ENCODE measurements around the gene USH2A. TPM values are rescaled to one million over a fixed set of nuclear protein-coding genes. Genes with fewer than 3 reads are reported as not detected.

USH2A gene
- total RNA-seq, 1 experiment from 2014 or later: not detected

GRCh38 chr1:216047811-216048572, 375.3 kb downstream of the USH2A start:
- no peak for DNase-seq (ENCODE audit: low spot score)
- no TSS peak for BruUV-seq (replicated peaks)
- H3K4me1 ChIP-seq (ENCODE audit: insufficient read depth, low read length, poor library complexity, severe bottlenecking): no peaks in the 10 kb centered on the region
- TF ChIP-seq EZH2 (IDR thresholded peaks at IDR 0.05; ENCODE audit: borderline replicate concordance, low read depth, low read length, poor library complexity, severe bottlenecking) (no peak), CTCF (conservative IDR thresholded peaks at IDR 0.05; ENCODE audit: low read depth, low read length) (no peak)
- H3K27ac ChIP-seq (ENCODE audit: low read depth, low read length, poor library complexity, severe bottlenecking): no peak overlapping the region
- intact Hi-C loops (cut with micrococcal nuclease; ENCODE audit: unreplicated experiment): no loop called here
- H3K4me3 ChIP-seq (ENCODE audit: low read depth, low read length, poor library complexity, severe bottlenecking): no peak overlapping the region
- H3K9me3 ChIP-seq (ENCODE audit: low read depth, low read length, poor library complexity, severe bottlenecking): no peaks in the 10 kb centered on the region
- H3K27me3 ChIP-seq (replicated peaks; ENCODE audit: insufficient read depth, low read depth, low read length, poor library complexity): no peaks in the 10 kb centered on the region
- no peaks in the 10 kb centered on the region for H3K36me3 ChIP-seq (ENCODE audit: insufficient read depth, low read length, poor library complexity, severe bottlenecking)
- CTCF ChIA-PET: no interaction called here
- POLR2A ChIA-PET (ENCODE audit: low non-redundant PET): no interaction called here

GRCh38 chr1:216046336-216046735, 376.9 kb downstream of the USH2A start:
- ChIA-PET POLR2A (ENCODE audit: low non-redundant PET) (no interaction called here), CTCF (no interaction called here)
- Histone ChIP-seq H3K9me3 (ENCODE audit: low read depth, low read length, poor library complexity, severe bottlenecking) (no peaks in the 10 kb centered on the region), H3K27me3 (replicated peaks; ENCODE audit: insufficient read depth, low read depth, low read length, poor library complexity) (no peaks in the 10 kb centered on the region), H3K36me3 (ENCODE audit: insufficient read depth, low read length, poor library complexity, severe bottlenecking) (no peaks in the 10 kb centered on the region), H3K4me3 (ENCODE audit: low read depth, low read length, poor library complexity, severe bottlenecking) (no peak overlapping the region), H3K27ac (ENCODE audit: low read depth, low read length, poor library complexity, severe bottlenecking) (no peak overlapping the region), H3K4me1 (ENCODE audit: insufficient read depth, low read length, poor library complexity, severe bottlenecking) (no peaks in the 10 kb centered on the region)
- DNase-seq (ENCODE audit: low spot score): no peak
- no TSS peak for BruUV-seq (replicated peaks)
- TF ChIP-seq EZH2 (IDR thresholded peaks at IDR 0.05; ENCODE audit: borderline replicate concordance, low read depth, low read length, poor library complexity, severe bottlenecking): no peak
- intact Hi-C loops (cut with micrococcal nuclease; ENCODE audit: unreplicated experiment): no loop called here

GRCh38 chr1:216045400-216045799, 377.8 kb downstream of the USH2A start:
- no peaks in the 10 kb centered on the region for H3K27me3 ChIP-seq (replicated peaks; ENCODE audit: insufficient read depth, low read depth, low read length, poor library complexity)
- ChIA-PET POLR2A (ENCODE audit: low non-redundant PET) (no interaction called here), CTCF (no interaction called here)
- no peaks in the 10 kb centered on the region for H3K4me1 ChIP-seq (ENCODE audit: insufficient read depth, low read length, poor library complexity, severe bottlenecking)
- no peak for TF ChIP-seq EZH2 (IDR thresholded peaks at IDR 0.05; ENCODE audit: borderline replicate concordance, low read depth, low read length, poor library complexity, severe bottlenecking)
- TF ChIP-seq CTCF (conservative IDR thresholded peaks at IDR 0.05; ENCODE audit: low read depth, low read length): no peak
- no peaks in the 10 kb centered on the region for H3K9me3 ChIP-seq (ENCODE audit: low read depth, low read length, poor library complexity, severe bottlenecking)
- BruUV-seq (replicated peaks): no TSS peak
- no peaks in the 10 kb centered on the region for H3K36me3 ChIP-seq (ENCODE audit: insufficient read depth, low read length, poor library complexity, severe bottlenecking)
- intact Hi-C loops (cut with micrococcal nuclease; ENCODE audit: unreplicated experiment): no loop called here
- no peak overlapping the region for H3K27ac ChIP-seq (ENCODE audit: low read depth, low read length, poor library complexity, severe bottlenecking)
- DNase-seq (ENCODE audit: low spot score): no peak
- no peak overlapping the region for H3K4me3 ChIP-seq (ENCODE audit: low read depth, low read length, poor library complexity, severe bottlenecking)

- H3K9me3 ChIP-seq (ENCODE audit: low read depth, low read length, poor library complexity, severe bottlenecking): no peaks in the 10 kb centered on the region
- no peaks in the 10 kb centered on the region for H3K27me3 ChIP-seq (replicated peaks; ENCODE audit: insufficient read depth, low read depth, low read length, poor library complexity)
- no peak overlapping the region for H3K4me3 ChIP-seq (ENCODE audit: low read depth, low read length, poor library complexity, severe bottlenecking)
- no TSS peak for BruUV-seq (replicated peaks)
- TF ChIP-seq CTCF (conservative IDR thresholded peaks at IDR 0.05; ENCODE audit: low read depth, low read length) (no peak), EZH2 (IDR thresholded peaks at IDR 0.05; ENCODE audit: borderline replicate concordance, low read depth, low read length, poor library complexity, severe bottlenecking) (no peak)
- H3K27ac ChIP-seq (ENCODE audit: low read depth, low read length, poor library complexity, severe bottlenecking): no peak overlapping the region
- H3K4me1 ChIP-seq (ENCODE audit: insufficient read depth, low read length, poor library complexity, severe bottlenecking): no peaks in the 10 kb centered on the region
- POLR2A ChIA-PET (ENCODE audit: low non-redundant PET): no interaction called here
- CTCF ChIA-PET: no interaction called here
- no peak for DNase-seq (ENCODE audit: low spot score)
- intact Hi-C loops (cut with micrococcal nuclease; ENCODE audit: unreplicated experiment): no loop called here
- no peaks in the 10 kb centered on the region for H3K36me3 ChIP-seq (ENCODE audit: insufficient read depth, low read length, poor library complexity, severe bottlenecking)
Measured at GRCh38 chr1:216044538-216044937, 378.7 kb downstream of the USH2A start.

Data from A673 (cell line).